Uterus (tissue), 2 donors: ENCODE data around the gene PLEKHG7.

Experiments used
- POLR2A ChIP-seq, 2 donors: fragments of 450-650 bp; IDR thresholded peaks; one replicate each; pipeline ENCODE4 v1.6.1; 2016; ENCODE audit warnings: antibody characterized with exemption in 2 of 2, mild to moderate bottlenecking in 1 of 2, moderate library complexity in 1 of 2
- TF ChIP-seq, protein P1 (sequence below), 4 experiments: fragments of 200-600 bp in 2 of 4; fragments of 450-650 bp in 2 of 4; sonication (generic) in 2 of 4; IDR thresholded peaks; one replicate each; pipeline ENCODE4 v1.5.1; 2016 to 2019; ENCODE audit warnings: antibody characterized with exemption in 4 of 4, mild to moderate bottlenecking in 2 of 4, moderate library complexity in 1 of 4

DNA sequence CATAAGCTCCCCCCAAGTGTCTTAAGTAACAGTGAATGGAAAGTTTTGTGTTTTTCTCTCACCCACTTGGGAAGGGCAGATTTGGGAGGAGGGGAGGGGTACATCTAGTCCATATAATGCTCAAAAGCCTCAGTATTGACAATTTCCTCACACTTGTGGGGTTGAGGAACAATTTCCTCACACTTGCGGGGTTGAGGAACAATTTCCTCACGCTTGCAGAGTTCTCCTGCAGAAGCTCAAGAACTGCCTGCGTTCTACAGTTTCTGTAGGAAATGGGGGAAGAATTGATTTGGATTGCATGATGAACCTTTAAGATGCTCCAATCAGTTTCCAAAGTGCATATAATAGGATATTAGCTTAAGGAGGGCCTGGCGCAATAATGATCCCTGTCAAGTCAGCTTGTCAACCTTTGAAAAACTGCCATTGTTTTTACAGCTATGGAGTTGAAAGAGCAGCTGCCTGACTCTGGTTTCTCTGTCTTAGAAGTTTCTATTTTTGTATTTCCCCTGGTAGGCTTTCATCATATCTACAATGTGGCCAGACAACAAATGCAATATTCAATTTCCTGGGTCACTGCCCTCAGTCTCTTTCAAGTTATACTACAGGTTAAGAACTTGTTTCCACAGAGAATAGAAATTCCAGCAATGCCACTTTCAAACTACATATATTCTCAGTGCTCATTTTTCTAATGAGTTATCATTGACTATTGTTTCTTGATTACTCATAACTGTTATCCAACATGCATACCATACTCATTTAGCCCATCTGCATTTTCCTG lies 66.5 kb downstream of the PLEKHG7 start:
- TF ChIP-seq, protein P1, sequence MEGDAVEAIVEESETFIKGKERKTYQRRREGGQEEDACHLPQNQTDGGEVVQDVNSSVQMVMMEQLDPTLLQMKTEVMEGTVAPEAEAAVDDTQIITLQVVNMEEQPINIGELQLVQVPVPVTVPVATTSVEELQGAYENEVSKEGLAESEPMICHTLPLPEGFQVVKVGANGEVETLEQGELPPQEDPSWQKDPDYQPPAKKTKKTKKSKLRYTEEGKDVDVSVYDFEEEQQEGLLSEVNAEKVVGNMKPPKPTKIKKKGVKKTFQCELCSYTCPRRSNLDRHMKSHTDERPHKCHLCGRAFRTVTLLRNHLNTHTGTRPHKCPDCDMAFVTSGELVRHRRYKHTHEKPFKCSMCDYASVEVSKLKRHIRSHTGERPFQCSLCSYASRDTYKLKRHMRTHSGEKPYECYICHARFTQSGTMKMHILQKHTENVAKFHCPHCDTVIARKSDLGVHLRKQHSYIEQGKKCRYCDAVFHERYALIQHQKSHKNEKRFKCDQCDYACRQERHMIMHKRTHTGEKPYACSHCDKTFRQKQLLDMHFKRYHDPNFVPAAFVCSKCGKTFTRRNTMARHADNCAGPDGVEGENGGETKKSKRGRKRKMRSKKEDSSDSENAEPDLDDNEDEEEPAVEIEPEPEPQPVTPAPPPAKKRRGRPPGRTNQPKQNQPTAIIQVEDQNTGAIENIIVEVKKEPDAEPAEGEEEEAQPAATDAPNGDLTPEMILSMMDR (IDR thresholded peaks at IDR 0.05), result no peak
- no peak for TF ChIP-seq POLR2A (IDR thresholded peaks at IDR 0.05)
